Suprapubic skin (tissue), 4 donors: ENCODE results near the gene TRPV3. TPM values are rescaled to one million over a fixed set of nuclear protein-coding genes. Genes with fewer than 3 reads are reported as not detected.

Experiments
- DNase-seq, 2 donors: peaks; one replicate each; pipeline ENCODE4 v3.0.0-alpha.2; 2019; ENCODE audit warnings: low spot score in 2 of 2
- H3K27ac ChIP-seq: fragments of 200-600 bp; sonication (generic); one replicate; pipeline ENCODE4 v1.5.1; 2019
- H3K27me3 ChIP-seq: fragments of 200-600 bp; sonication (generic); one replicate; pipeline ENCODE4 v1.5.1; 2019
- H3K36me3 ChIP-seq: fragments of 200-600 bp; sonication (generic); one replicate; pipeline ENCODE4 v1.5.1; 2019
- H3K4me1 ChIP-seq: fragments of 200-600 bp; sonication (generic); one replicate; pipeline ENCODE4 v1.5.1; 2019
- H3K4me3 ChIP-seq: fragments of 200-600 bp; sonication (generic); one replicate; pipeline ENCODE4 v1.5.1; 2019; ENCODE audit warnings: mild to moderate bottlenecking
- H3K9me3 ChIP-seq: fragments of 200-600 bp; sonication (generic); one replicate; pipeline ENCODE4 v1.5.1; 2019
- CTCF ChIP-seq, 2 donors: fragments of 200-600 bp in 1 of 2; fragments of 450-650 bp in 1 of 2; sonication (generic) in 1 of 2; IDR thresholded peaks; one replicate each; pipeline ENCODE4 v1.5.1; 2016 to 2019; ENCODE audit warnings: antibody characterized with exemption in 2 of 2, mild to moderate bottlenecking in 1 of 2, moderate library complexity in 1 of 2
- EP300 ChIP-seq: sonication (generic); formaldehyde crosslinking; IDR thresholded peaks from one replicate; pipeline ENCODE4 v1.6.1; 2017; ENCODE audit warnings: antibody characterized with exemption
- POLR2A ChIP-seq, 2 donors: fragments of 450-650 bp; IDR thresholded peaks; one replicate each; pipeline ENCODE4 v1.6.1; 2017; ENCODE audit warnings: antibody characterized with exemption in 2 of 2, mild to moderate bottlenecking in 2 of 2, moderate library complexity in 2 of 2
- POLR2AphosphoS5 ChIP-seq, 3 donors: sonication (generic); formaldehyde crosslinking; IDR thresholded peaks; one replicate each; pipeline ENCODE4 v1.6.1; 2017; ENCODE audit warnings: antibody characterized with exemption in 3 of 3
- WGBS: methylation state at CpG from one replicate; pipeline ENCODE4 v1.1.5; 2018; 5-methylcytosine and 5-hydroxymethylcytosine counted together
- total RNA-seq, 4 donors: library from RNA; depleted of rRNA; stranded (reverse); fragments of >200 nt; gene quantifications; one replicate each; pipeline ENCODE4 v1.1.0, GENCODE V29; 2016

The TRPV3 gene
- total RNA-seq, 4 donors from 2014 or later, result 25.6 to 45.4 (median 34.4) TPM

- no peaks in the 10 kb centered on the region for H3K36me3 ChIP-seq
- H3K9me3 ChIP-seq, result no peaks in the 10 kb centered on the region
- no peaks in the 10 kb centered on the region for H3K4me1 ChIP-seq
- H3K4me3 ChIP-seq, result no peak overlapping the region
- WGBS, result 89% methylated on average over 7 of the region's 7 CpGs
- H3K27me3 ChIP-seq, result no peaks in the 10 kb centered on the region
- no peak for TF ChIP-seq EP300
- no peak overlapping the region for H3K27ac ChIP-seq
- no peak for DNase-seq
Observed at GRCh38 chr17:3505008-3505407, 52.6 kb downstream of the TRPV3 start.

GRCh38 chr17:3503285-3503684, 54.3 kb downstream of the TRPV3 start:
- Histone ChIP-seq H3K9me3 (no peaks in the 10 kb centered on the region), H3K4me3 (no peak overlapping the region), H3K4me1 (no peaks in the 10 kb centered on the region), H3K27ac (no peak overlapping the region), H3K27me3 (no peaks in the 10 kb centered on the region), H3K36me3 (no peaks in the 10 kb centered on the region)
- no peak for DNase-seq
- no peak for TF ChIP-seq POLR2AphosphoS5 (IDR thresholded peaks at IDR 0.05)
- no peak for TF ChIP-seq EP300
- no peak for TF ChIP-seq CTCF (IDR thresholded peaks at IDR 0.05)
- TF ChIP-seq POLR2A (IDR thresholded peaks at IDR 0.05), result no peak
- WGBS, result 65% methylated on average over 1 of the region's 1 CpG

GRCh38 chr17:3502466-3502865, 55.1 kb downstream of the TRPV3 start:
- Histone ChIP-seq H3K9me3 (no peaks in the 10 kb centered on the region), H3K27me3 (no peaks in the 10 kb centered on the region), H3K4me3 (no peak overlapping the region), H3K27ac (no peak overlapping the region), H3K36me3 (no peaks in the 10 kb centered on the region), H3K4me1 (no peaks in the 10 kb centered on the region)
- TF ChIP-seq CTCF (IDR thresholded peaks at IDR 0.05), result no peak
- no peak for TF ChIP-seq POLR2AphosphoS5 (IDR thresholded peaks at IDR 0.05)
- TF ChIP-seq POLR2A (IDR thresholded peaks at IDR 0.05), result no peak
- TF ChIP-seq EP300, result no peak
- no peak for DNase-seq
- 72% methylated on average over 5 of the region's 5 CpGs for WGBS

- Histone ChIP-seq H3K36me3 (no peaks in the 10 kb centered on the region), H3K27ac (no peak overlapping the region), H3K9me3 (no peaks in the 10 kb centered on the region), H3K4me1 (no peaks in the 10 kb centered on the region), H3K27me3 (no peaks in the 10 kb centered on the region), H3K4me3 (no peak overlapping the region)
- WGBS, result 84% methylated on average over 5 of the region's 5 CpGs
- no peak for DNase-seq
- no peak for TF ChIP-seq POLR2AphosphoS5 (IDR thresholded peaks at IDR 0.05)
- no peak for TF ChIP-seq CTCF (IDR thresholded peaks at IDR 0.05)
- TF ChIP-seq EP300, result no peak
- TF ChIP-seq POLR2A (IDR thresholded peaks at IDR 0.05), result no peak
Observed at GRCh38 chr17:3501344-3501743, 56.3 kb downstream of the TRPV3 start.

GRCh38 chr17:3497101-3497500, 60.5 kb downstream of the TRPV3 start:
- TF ChIP-seq POLR2A (IDR thresholded peaks at IDR 0.05) (no peak), EP300 (no peak), POLR2AphosphoS5 (IDR thresholded peaks at IDR 0.05) (no peak), CTCF (IDR thresholded peaks at IDR 0.05) (no peak)
- no peaks in the 10 kb centered on the region for H3K4me1 ChIP-seq
- 65% methylated on average over 7 of the region's 7 CpGs for WGBS
- no peaks in the 10 kb centered on the region for H3K27me3 ChIP-seq
- no peaks in the 10 kb centered on the region for H3K36me3 ChIP-seq
- DNase-seq, result no peak
- no peak overlapping the region for H3K27ac ChIP-seq
- no peaks in the 10 kb centered on the region for H3K9me3 ChIP-seq
- H3K4me3 ChIP-seq, result no peak overlapping the region

GRCh38 chr17:3485481-3486068, 72.0 kb downstream of the TRPV3 start:
- no peak overlapping the region for H3K27ac ChIP-seq
- WGBS, result 75% methylated on average over 8 of the region's 8 CpGs
- H3K9me3 ChIP-seq, result no peaks in the 10 kb centered on the region
- no peak overlapping the region for H3K4me3 ChIP-seq
- no peaks in the 10 kb centered on the region for H3K27me3 ChIP-seq
- DNase-seq, result no peak
- no peak for TF ChIP-seq POLR2AphosphoS5 (IDR thresholded peaks at IDR 0.05)
- no peak for TF ChIP-seq CTCF (IDR thresholded peaks at IDR 0.05)
- no peak for TF ChIP-seq POLR2A (IDR thresholded peaks at IDR 0.05)
- TF ChIP-seq EP300, result no peak
- H3K4me1 ChIP-seq, result no peaks in the 10 kb centered on the region
- H3K36me3 ChIP-seq, result no peaks in the 10 kb centered on the region
